Upper lobe of left lung (tissue), 6 donors: ENCODE data around the gene PRMT3. TPM values are rescaled to one million over a fixed set of nuclear protein-coding genes. Genes with fewer than 3 reads are reported as not detected.
"Not testable (repeated sequence)": the region's sequence is repeated elsewhere in the genome, so short reads cannot be mapped to it uniquely, and the experiment has no call there.

Experiments used
- ATAC-seq, 2 donors: fragments of 200-7000 bp; cut with Tn5 transposase; one replicate each; pipeline ENCODE4 v1.9.1; 2022; ENCODE audit warnings: mild to moderate bottlenecking in 2 of 2, moderate library complexity in 2 of 2; ENCODE audit not compliant: low FRiP score in 2 of 2
- DNase-seq, 2 donors: peaks; one replicate each; pipeline ENCODE4 v3.0.0-alpha.2; 2019 to 2020
- H3K27ac ChIP-seq, 4 donors: fragments of 200-600 bp; sonication (generic); one replicate each; pipeline ENCODE4 v1.5.1; 2016 to 2019
- H3K27me3 ChIP-seq, 4 donors: fragments of 200-600 bp; sonication (generic); one replicate each; pipeline ENCODE4 v1.5.1; 2017 to 2019
- H3K36me3 ChIP-seq, 4 donors: fragments of 200-600 bp; sonication (generic); one replicate each; pipeline ENCODE4 v1.5.1; 2016 to 2019
- H3K4me1 ChIP-seq, 4 donors: fragments of 200-600 bp; sonication (generic); one replicate each; pipeline ENCODE4 v1.5.1; 2018 to 2019
- H3K4me3 ChIP-seq, 4 donors: fragments of 200-600 bp; sonication (generic); one replicate each; pipeline ENCODE4 v1.5.1; 2017 to 2019; ENCODE audit warnings: mild to moderate bottlenecking in 2 of 4, moderate library complexity in 1 of 4
- H3K9me3 ChIP-seq, 4 donors: fragments of 200-600 bp; sonication (generic); one replicate each; pipeline ENCODE4 v1.5.1; 2018 to 2019
- EP300 ChIP-seq, 4 donors: sonication (generic); formaldehyde crosslinking; IDR thresholded peaks; one replicate each; pipeline ENCODE4 v1.5.1; 2017; ENCODE audit warnings: antibody characterized with exemption in 4 of 4, control low read depth in 2 of 4
- POLR2A ChIP-seq, 4 donors: fragments of 450-650 bp; IDR thresholded peaks; one replicate each; pipeline ENCODE4 v1.5.1; 2016 to 2017; ENCODE audit warnings: antibody characterized with exemption in 4 of 4, mild to moderate bottlenecking in 2 of 4
- POLR2AphosphoS5 ChIP-seq, 2 donors: sonication (generic); formaldehyde crosslinking; IDR thresholded peaks; one replicate each; pipeline ENCODE4 v1.5.1; 2017; ENCODE audit warnings: antibody characterized with exemption in 2 of 2
- WGBS, 2 donors: methylation state at CpG; one replicate each; pipeline ENCODE4 v1.1.5; 2017 to 2018; 5-methylcytosine and 5-hydroxymethylcytosine counted together
- total RNA-seq, 6 donors: library from RNA; depleted of rRNA in 4 of 6; stranded (reverse); fragments of >200 nt in 4 of 6; gene quantifications; one replicate each; pipeline versions ENCODE4 v1.1.0 to v1.2.1, GENCODE V29; 2016 to 2021
- TF ChIP-seq, protein P1 (sequence below), 6 experiments: fragments of 450-650 bp in 4 of 6; fragments of 200-600 bp in 2 of 6; sonication (generic) in 2 of 6; IDR thresholded peaks; one replicate each; pipeline ENCODE4 v1.5.1; 2016 to 2019; ENCODE audit warnings: antibody characterized with exemption in 6 of 6
- donor health status: DM: no; HTN: no; CAD: no; lungs with moderate emphysema.
- donor health status: DM: no; HTN: yes; CAD: no; lungs with severe emphysema.

Gene PRMT3
- total RNA-seq, 6 donors from 2014 or later, result 7.6 to 31.4 (median 13.1) TPM

DNA sequence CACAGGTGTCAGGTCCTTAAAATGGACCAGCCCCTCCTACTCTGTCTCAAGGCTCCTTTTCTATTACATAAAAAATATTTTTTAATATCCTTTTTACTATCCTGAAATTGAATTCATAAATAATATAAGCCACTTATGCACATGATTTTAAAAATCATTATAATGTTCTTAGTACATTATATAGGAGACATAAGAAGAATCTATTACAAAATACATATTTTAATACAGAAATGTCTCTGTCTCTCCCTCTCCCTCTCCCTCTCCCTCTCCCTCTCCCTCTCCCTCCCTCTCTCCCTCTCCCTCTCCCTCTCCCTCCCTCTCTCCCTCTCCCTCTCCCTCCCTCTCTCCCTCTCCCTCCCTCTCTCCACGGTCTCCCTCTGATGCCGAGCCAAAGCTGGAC is 159.9 kb downstream of the PRMT3 start:
- no peaks in the 10 kb centered on the region for H3K27me3 ChIP-seq
- ATAC-seq, result no peak
- H3K27ac ChIP-seq, result no peak overlapping the region
- WGBS, 2 donors, result 70 to 81% methylated on average over 2 of the region's 2 CpGs
- no peaks in the 10 kb centered on the region for H3K9me3 ChIP-seq
- TF ChIP-seq, protein P1, sequence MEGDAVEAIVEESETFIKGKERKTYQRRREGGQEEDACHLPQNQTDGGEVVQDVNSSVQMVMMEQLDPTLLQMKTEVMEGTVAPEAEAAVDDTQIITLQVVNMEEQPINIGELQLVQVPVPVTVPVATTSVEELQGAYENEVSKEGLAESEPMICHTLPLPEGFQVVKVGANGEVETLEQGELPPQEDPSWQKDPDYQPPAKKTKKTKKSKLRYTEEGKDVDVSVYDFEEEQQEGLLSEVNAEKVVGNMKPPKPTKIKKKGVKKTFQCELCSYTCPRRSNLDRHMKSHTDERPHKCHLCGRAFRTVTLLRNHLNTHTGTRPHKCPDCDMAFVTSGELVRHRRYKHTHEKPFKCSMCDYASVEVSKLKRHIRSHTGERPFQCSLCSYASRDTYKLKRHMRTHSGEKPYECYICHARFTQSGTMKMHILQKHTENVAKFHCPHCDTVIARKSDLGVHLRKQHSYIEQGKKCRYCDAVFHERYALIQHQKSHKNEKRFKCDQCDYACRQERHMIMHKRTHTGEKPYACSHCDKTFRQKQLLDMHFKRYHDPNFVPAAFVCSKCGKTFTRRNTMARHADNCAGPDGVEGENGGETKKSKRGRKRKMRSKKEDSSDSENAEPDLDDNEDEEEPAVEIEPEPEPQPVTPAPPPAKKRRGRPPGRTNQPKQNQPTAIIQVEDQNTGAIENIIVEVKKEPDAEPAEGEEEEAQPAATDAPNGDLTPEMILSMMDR (IDR thresholded peaks at IDR 0.05), result no peak
- TF ChIP-seq POLR2A (IDR thresholded peaks at IDR 0.05), result no peak
- no peak overlapping the region for H3K4me3 ChIP-seq
- no peaks in the 10 kb centered on the region for H3K36me3 ChIP-seq
- no peaks in the 10 kb centered on the region for H3K4me1 ChIP-seq
- DNase-seq, result no peak

DNA sequence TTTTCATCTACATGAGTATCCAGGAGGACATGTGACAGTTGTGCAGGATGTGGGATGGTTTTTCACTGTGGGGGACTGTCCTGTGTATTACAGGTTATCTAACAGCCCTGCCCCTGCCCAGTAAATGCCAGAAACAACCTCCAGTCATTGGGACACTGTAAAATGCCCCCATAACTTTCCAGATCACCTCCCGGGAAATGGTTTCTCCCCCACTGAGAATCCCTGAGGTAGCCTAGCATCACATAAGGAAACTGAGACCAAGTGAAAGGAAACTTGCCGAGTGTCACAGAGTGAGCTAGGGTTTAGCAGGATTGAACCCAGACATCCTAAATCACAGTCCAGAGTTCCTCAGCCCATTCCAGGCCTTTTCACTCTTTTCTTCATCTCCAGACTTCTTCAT is 163.6 kb downstream of the PRMT3 start:
- H3K4me1 ChIP-seq, result no peaks in the 10 kb centered on the region
- H3K4me3 ChIP-seq, result no peak overlapping the region
- DNase-seq, result no peak
- no peaks in the 10 kb centered on the region for H3K27me3 ChIP-seq
- no peaks in the 10 kb centered on the region for H3K9me3 ChIP-seq
- ATAC-seq, result no peak
- TF ChIP-seq, protein P1 (IDR thresholded peaks at IDR 0.05), result no peak
- TF ChIP-seq POLR2AphosphoS5 (IDR thresholded peaks at IDR 0.05), result no peak
- TF ChIP-seq EP300 (IDR thresholded peaks at IDR 0.05), result no peak
- no peak for TF ChIP-seq POLR2A (IDR thresholded peaks at IDR 0.05)
- H3K27ac ChIP-seq, result no peak overlapping the region
- 70 to 79% methylated on average over 2 of the region's 2 CpGs for WGBS, 2 donors
- no peaks in the 10 kb centered on the region for H3K36me3 ChIP-seq

DNA sequence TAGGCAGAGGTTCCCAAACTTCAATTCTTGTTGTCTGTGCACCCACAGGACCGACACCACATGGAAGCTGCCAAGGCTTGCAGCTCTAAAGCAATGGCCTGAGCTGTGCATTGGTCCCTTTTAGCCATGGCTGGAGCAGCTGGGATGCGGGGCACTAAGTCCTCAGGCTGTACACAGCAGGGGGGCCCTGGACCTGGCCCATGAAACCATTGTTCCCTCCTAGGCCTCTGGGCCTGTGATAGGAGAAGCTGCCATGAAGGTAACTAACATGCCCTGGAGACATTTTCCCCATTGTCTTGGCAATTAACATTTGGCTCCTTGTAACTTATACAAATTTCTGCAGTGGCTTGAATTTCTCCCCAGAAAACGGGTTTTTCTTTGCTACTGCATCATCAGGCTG is 168.3 kb downstream of the PRMT3 start:
- H3K36me3 ChIP-seq, result no peaks in the 10 kb centered on the region
- H3K4me3 ChIP-seq, result no peak overlapping the region
- TF ChIP-seq POLR2A (IDR thresholded peaks at IDR 0.05), result no peak
- TF ChIP-seq, protein P1 (IDR thresholded peaks at IDR 0.05), result no peak
- no peak for TF ChIP-seq POLR2AphosphoS5 (IDR thresholded peaks at IDR 0.05)
- no peak for TF ChIP-seq EP300 (IDR thresholded peaks at IDR 0.05)
- ATAC-seq (no peak), DNase-seq (no peak)
- H3K9me3 ChIP-seq, result no peaks in the 10 kb centered on the region
- WGBS, 2 donors, result 31 to 70% methylated on average over 1 to 3 of the region's 3 CpGs
- H3K27ac ChIP-seq, result no peak overlapping the region
- H3K4me1 ChIP-seq, result no peaks in the 10 kb centered on the region
- H3K27me3 ChIP-seq, result no peaks in the 10 kb centered on the region

DNA sequence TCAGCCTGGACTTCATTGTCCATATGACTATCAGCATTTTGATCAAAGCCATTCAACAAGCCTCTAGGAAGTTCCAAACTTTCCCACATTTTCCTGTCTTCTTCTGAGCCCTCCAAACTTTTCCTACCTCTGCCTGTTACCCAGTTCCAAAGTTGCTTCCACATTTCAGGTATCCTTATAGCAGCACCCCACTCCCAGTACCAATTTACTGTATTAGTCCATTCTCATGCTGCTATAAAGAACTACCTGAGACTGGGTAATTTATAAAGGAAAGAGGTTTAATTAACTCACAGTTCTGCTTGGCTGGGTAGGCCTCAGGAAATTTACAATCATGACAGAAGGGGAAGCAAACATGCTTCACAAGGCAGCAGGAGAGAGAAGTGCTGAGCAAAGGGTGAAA is 168.9 kb downstream of the PRMT3 start:
- H3K4me3 ChIP-seq, ATAC-seq, H3K27ac ChIP-seq, H3K4me1 ChIP-seq, H3K9me3 ChIP-seq, DNase-seq, H3K27me3 ChIP-seq, H3K36me3 ChIP-seq: not testable (repeated sequence)

DNA sequence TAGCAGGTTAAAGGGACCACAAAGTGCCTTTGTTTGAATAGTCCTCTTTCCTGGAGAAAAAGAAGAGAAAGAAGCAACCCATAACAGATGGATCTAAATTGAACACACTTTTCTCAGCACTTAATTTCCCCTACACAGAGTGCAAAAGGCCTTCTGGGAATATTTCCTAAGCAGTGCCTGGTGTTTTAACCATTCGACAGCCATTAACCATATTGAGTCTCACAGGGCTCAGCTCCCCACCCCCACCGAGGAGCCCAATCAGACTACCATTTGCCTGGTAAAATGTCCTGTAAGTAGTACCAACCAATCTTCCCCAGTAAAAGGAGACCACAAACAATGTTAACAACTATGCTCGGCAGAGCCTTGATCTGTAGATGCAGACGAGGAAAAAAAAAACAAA is 171.2 kb downstream of the PRMT3 start:
- H3K4me3 ChIP-seq, result no peak overlapping the region
- TF ChIP-seq POLR2A (IDR thresholded peaks at IDR 0.05), result no peak
- H3K27me3 ChIP-seq, result no peaks in the 10 kb centered on the region
- H3K36me3 ChIP-seq, result no peaks in the 10 kb centered on the region
- H3K4me1 ChIP-seq, result no peaks in the 10 kb centered on the region
- no peak overlapping the region for H3K27ac ChIP-seq
- DNase-seq, result no peak
- H3K9me3 ChIP-seq, result no peaks in the 10 kb centered on the region
- 87 to 90% methylated on average over 4 of the region's 4 CpGs for WGBS, 2 donors
- ATAC-seq, result no peak

Other genes starting within 250 kb of the PRMT3 start
- gene DBX1, start 227.2 kb upstream of the PRMT3 start, total RNA-seq, result not detected
- gene HTATIP2, start 24.0 kb upstream of the PRMT3 start, total RNA-seq, result 10 to 100 TPM; 19.9 to 97.8 (median 51.6) TPM
- gene SLC6A5, start 211.9 kb downstream of the PRMT3 start, total RNA-seq, result not detected